22Rv1 (cell line): Measurements from ENCODE around the gene EXD1.
"Not testable (repeated sequence)": the region's sequence is repeated elsewhere in the genome, so short reads cannot be mapped to it uniquely, and the experiment has no call there.

Source experiments
- H3K27ac ChIP-seq: fragments of 450-650 bp; 2 replicates; pipeline ENCODE4 v1.5.1; 2017
- CTCF ChIP-seq: fragments of 450-650 bp; IDR thresholded peaks from 2 replicates; pipeline ENCODE4 v1.5.1; 2017; ENCODE audit warnings: mild to moderate bottlenecking
- ZFX ChIP-seq: fragments of 450-650 bp; IDR thresholded peaks from 2 replicates; pipeline ENCODE4 v1.6.1; 2017; ENCODE audit warnings: antibody characterized with exemption, borderline replicate concordance

The EXD1 gene

GRCh38 chr15:41160639-41161315 lies 69.8 kb downstream of the EXD1 start:
- H3K27ac ChIP-seq, result no peak overlapping the region
- no peak for TF ChIP-seq CTCF

DNA sequence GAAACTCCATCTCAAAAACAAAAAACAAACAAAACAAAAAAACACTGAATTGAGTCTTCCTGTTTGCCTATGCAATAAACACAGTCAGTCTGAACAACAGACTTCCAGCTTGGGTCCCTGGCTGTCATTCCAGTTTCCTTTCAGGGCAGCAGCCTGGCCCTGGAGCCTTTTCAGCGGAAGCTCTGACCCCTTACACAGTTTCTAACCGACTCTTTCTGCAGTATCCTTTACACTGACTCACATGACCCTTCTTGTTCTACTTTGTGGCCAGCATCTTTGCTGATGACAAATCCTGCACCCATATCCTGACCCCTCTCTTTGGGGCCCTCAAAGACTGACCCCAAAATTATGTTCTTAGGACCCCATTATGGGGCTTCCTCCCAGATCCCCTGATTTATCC lies 76.1 kb downstream of the EXD1 start:
- TF ChIP-seq CTCF (no peak), ZFX (no peak)
- H3K27ac ChIP-seq, result no peak overlapping the region

GRCh38 chr15:41153733-41154132 lies 76.8 kb downstream of the EXD1 start:
- no peak overlapping the region for H3K27ac ChIP-seq
- TF ChIP-seq CTCF, result no peak
- TF ChIP-seq ZFX, result no peak

DNA sequence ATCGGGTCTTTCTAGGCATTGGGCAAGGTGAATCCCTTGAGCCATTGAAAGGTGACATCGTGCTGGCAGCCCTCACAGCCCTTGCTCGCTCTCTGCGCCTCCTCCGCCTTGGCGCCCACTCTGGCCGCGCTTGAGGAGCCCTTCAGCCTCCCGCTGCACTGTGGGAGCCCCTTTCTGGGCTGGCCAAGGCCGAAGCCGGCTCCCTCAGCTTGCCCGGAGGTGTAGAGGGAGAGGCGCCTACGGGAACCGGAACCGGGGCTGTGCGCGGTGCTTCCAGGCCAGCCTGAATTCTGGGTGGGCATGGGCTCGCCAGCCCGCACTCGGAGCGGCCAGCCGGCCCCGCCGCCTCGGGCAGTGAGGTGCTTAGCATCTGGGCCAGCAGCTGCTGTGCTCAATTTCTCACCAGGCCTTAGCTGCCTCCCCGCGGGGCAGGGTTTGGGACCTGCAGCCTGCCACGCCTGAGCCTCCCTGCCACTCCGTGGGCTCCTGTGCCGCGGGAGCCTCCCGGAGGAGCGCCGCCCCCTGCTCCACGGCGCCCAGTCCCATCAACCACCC lies 79.0 kb downstream of the EXD1 start:
- H3K27ac ChIP-seq, result peak overlapping the region; percentile 84; the same call in 1 of the 2 replicates
- no peak for TF ChIP-seq CTCF
- no peak for TF ChIP-seq ZFX

GRCh38 chr15:41150279-41150678 lies 80.3 kb downstream of the EXD1 start:
- no peak for TF ChIP-seq CTCF
- TF ChIP-seq ZFX, result no peak
- peak overlapping the region; percentile 84 for H3K27ac ChIP-seq

- no peak for TF ChIP-seq CTCF
- TF ChIP-seq ZFX, result no peak
- peak overlapping the region; percentile 84 for H3K27ac ChIP-seq
Observed at GRCh38 chr15:41148065-41148464, 82.5 kb downstream of the EXD1 start.

- H3K27ac ChIP-seq, result peak overlapping the region; percentile 55
- TF ChIP-seq CTCF (no peak), ZFX (no peak)
Observed at GRCh38 chr15:41139619-41140018, 90.9 kb downstream of the EXD1 start.

DNA sequence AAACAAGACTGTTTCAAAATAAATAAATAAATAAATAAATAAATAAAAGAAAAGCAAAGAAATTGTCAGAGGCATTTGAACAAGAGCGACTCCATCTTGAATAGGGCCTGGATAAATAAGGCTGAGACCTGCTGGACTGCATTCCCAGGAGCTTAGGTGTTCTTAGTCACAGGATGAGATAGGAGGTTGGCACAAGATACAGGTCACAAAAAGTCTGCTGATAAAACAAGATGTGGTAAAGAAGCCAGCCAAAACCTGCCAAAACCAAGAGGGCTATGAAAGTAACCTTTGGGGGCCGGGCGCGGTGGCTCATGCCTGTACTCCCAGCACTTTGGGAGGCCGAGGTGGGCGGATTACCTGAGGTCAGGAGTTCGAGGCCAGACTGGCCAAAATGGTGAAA lies 91.4 kb downstream of the EXD1 start:
- peak overlapping the region; percentile 55 for H3K27ac ChIP-seq

DNA sequence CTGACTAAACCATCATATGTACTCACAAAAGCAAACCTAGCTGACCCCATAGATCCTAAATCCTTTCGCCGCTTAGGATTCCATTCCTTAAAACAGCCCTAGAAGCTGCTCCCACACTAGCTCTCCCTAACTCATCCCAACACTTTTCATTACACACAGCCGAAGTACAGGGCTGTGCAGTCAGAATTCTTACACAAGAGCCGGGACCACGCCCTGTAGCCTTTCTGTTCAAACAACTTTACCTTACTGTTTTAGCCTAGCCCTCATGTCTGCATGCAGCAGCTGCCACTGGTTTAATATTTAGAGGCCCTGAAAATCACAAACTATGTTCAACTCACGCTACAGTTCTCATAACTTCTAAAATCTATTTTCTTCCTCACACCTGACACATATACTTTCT lies 95.0 kb downstream of the EXD1 start:
- not testable (repeated sequence) for H3K27ac ChIP-seq
